ENCODE results near the gene ING4.

Gene ING4

GRCh38 chr12:6607751-6608591 is 54.9 kb downstream of the ING4 start:
- no peak for DNase-seq (ENCODE audit: low read depth in 2 of 2)

- peak in 1 of 2 donors; percentile 35 for DNase-seq (ENCODE audit: low read depth in 2 of 2)
Observed at GRCh38 chr12:6606331-6607131, 56.4 kb downstream of the ING4 start.

GRCh38 chr12:6605421-6606330 is 57.2 kb downstream of the ING4 start:
- DNase-seq (ENCODE audit: low read depth in 2 of 2), result no peak

GRCh38 chr12:6604259-6605029 is 58.5 kb downstream of the ING4 start:
- no peak for DNase-seq (ENCODE audit: low read depth in 2 of 2)

- DNase-seq (ENCODE audit: low read depth in 2 of 2), result no peak
Observed at GRCh38 chr12:6603095-6603567, 59.8 kb downstream of the ING4 start.

- no peak for DNase-seq (ENCODE audit: low read depth in 2 of 2)
Observed at GRCh38 chr12:6602526-6602925, 60.4 kb downstream of the ING4 start.

Data from stimulated activated CD8-positive, alpha-beta memory T cell treated with anti-CD3 and anti-CD28 coated beads, Interleukin-7, amount 100 ng/mL, for 1 hour (primary cell).